H1 (cell line): ENCODE results near the gene ACACA.

Experiments
- CTCF ChIP-seq, 3 experiments: IDR thresholded peaks; 1 replicate in 2 of 3; 2 replicates in 1 of 3; pipeline versions ENCODE4 v1.5.1 to v1.6.1; 2011; ENCODE audit warnings: low read length in 3 of 3, mild to moderate bottlenecking in 3 of 3, inconsistent platforms in 2 of 3, low read depth in 1 of 3, moderate library complexity in 1 of 3; ENCODE audit not compliant: insufficient read depth in 1 of 3; ENCODE audit errors: control extremely low read depth in 1 of 3
- POLR2A ChIP-seq, 2 experiments: IDR thresholded peaks; 1 replicate in 1 of 2; 2 replicates in 1 of 2; pipeline ENCODE4 v1.6.1; 2011; ENCODE audit warnings: low read depth in 2 of 2, low read length in 2 of 2, mild to moderate bottlenecking in 2 of 2; ENCODE audit errors: control extremely low read depth in 1 of 2
- POLR2AphosphoS5 ChIP-seq: IDR thresholded peaks from 2 replicates; pipeline ENCODE4 v1.6.1; 2011; ENCODE audit warnings: low read depth, low read length
- RAD21 ChIP-seq, 2 experiments: IDR thresholded peaks in 1 of 2; conservative IDR thresholded peaks in 1 of 2; 2 replicates each; pipeline ENCODE4 v1.6.1; 2011; ENCODE audit warnings: low read depth in 2 of 2, low read length in 2 of 2, improper control_type of control experiment in 1 of 2, inconsistent platforms in 1 of 2, mild to moderate bottlenecking in 1 of 2, moderate library complexity in 1 of 2
- TCF12 ChIP-seq: IDR thresholded peaks from 2 replicates; pipeline ENCODE4 v1.6.1; 2011; ENCODE audit warnings: low read depth, mild to moderate bottlenecking, low read length

GRCh38 chr17:37079065-37079708 lies 327.4 kb downstream of the ACACA start:
- TF ChIP-seq POLR2AphosphoS5: no peak
- TF ChIP-seq CTCF (IDR thresholded peaks at IDR 0.05; ENCODE audit: control extremely low read depth in 1 of 3, insufficient read depth in 1 of 3, low read depth in 1 of 3, low read length in 3 of 3): no peak
- TF ChIP-seq POLR2A (IDR thresholded peaks at IDR 0.05; ENCODE audit: control extremely low read depth in 1 of 2, low read depth in 2 of 2, low read length in 2 of 2): no peak
- TF ChIP-seq RAD21 (IDR thresholded peaks at IDR 0.05 in 1 of 2, conservative IDR thresholded peaks at IDR 0.05 in 1 of 2; ENCODE audit: low read depth in 2 of 2, low read length in 2 of 2): no peak
- no peak for TF ChIP-seq TCF12
